NCI-H1048 (cell line): ENCODE data around the gene LAMA3.
A peak's percentile ranks its signal among the peaks of the same experiment; 100 is the strongest.

Experiments
- DNase-seq: peaks from one replicate; lab custom pipeline; 2025; lab: John Stamatoyannopoulos, UW

Gene LAMA3

GRCh38 chr18:23689031-23689615, at the start of gene LAMA3:
TSS of gene LAMA3 (plus strand) at chr18:23689453. CDS start at chr18:23689684, 231 bp downstream.
- DNase-seq, result peak; percentile 56

GRCh38 chr18:23640052-23640451, 49.2 kb upstream of the LAMA3 start:
- no peak for DNase-seq

GRCh38 chr18:23641143-23641720, 48.0 kb upstream of the LAMA3 start:
- no peak for DNase-seq

- DNase-seq, result no peak
These were observed 47.2 kb upstream of the LAMA3 start for GRCh38 chr18:23641937-23642666.

GRCh38 chr18:23643815-23644490, 45.3 kb upstream of the LAMA3 start:
- no peak for DNase-seq

GRCh38 chr18:23645568-23646175, 43.6 kb upstream of the LAMA3 start:
- no peak for DNase-seq

- DNase-seq, result no peak
These were observed 43.0 kb upstream of the LAMA3 start for GRCh38 chr18:23646282-23646681.

- no peak for DNase-seq
These were observed 40.8 kb upstream of the LAMA3 start for GRCh38 chr18:23648456-23648855.

GRCh38 chr18:23648940-23649607, 40.2 kb upstream of the LAMA3 start:
- DNase-seq, result no peak

- DNase-seq, result no peak
These were observed 38.0 kb upstream of the LAMA3 start for GRCh38 chr18:23650968-23651927.

GRCh38 chr18:23652232-23652631, 37.0 kb upstream of the LAMA3 start:
- no peak for DNase-seq

GRCh38 chr18:23658285-23658684, 31.0 kb upstream of the LAMA3 start:
- DNase-seq, result no peak

GRCh38 chr18:23661735-23662308, 27.4 kb upstream of the LAMA3 start:
- no peak for DNase-seq

GRCh38 chr18:23662309-23663263, 26.7 kb upstream of the LAMA3 start, which contains the start of gene ANKRD29:
TSS of gene ANKRD29 (minus strand) at chr18:23662911. CDS start at chr18:23662730, 181 bp downstream.
- DNase-seq, result no peak

GRCh38 chr18:23664674-23665073, 24.6 kb upstream of the LAMA3 start:
- no peak for DNase-seq

GRCh38 chr18:23667114-23667513, 22.1 kb upstream of the LAMA3 start:
- DNase-seq, result no peak

GRCh38 chr18:23668731-23669130, 20.5 kb upstream of the LAMA3 start:
- DNase-seq, result no peak

GRCh38 chr18:23669202-23669766, 20.0 kb upstream of the LAMA3 start:
- no peak for DNase-seq
